Endothelial cell of umbilical vein (primary cell): Measurements from ENCODE around the gene MTO1.
"Not testable (repeated sequence)": the region's sequence is repeated elsewhere in the genome, so short reads cannot be mapped to it uniquely, and the experiment has no call there.

Experiments used
- CTCF ChIP-seq, 2 donors: IDR thresholded peaks; 1 replicate in 1 of 2; 2 replicates in 1 of 2; pipeline ENCODE4 v1.5.1; 2011; ENCODE audit warnings: low read length in 2 of 2, mild to moderate bottlenecking in 2 of 2, moderate library complexity in 2 of 2, control low read depth in 1 of 2, inconsistent platforms in 1 of 2, low read depth in 1 of 2; ENCODE audit not compliant: insufficient read depth in 1 of 2; ENCODE audit errors: extremely low read depth in 1 of 2
- EZH2 ChIP-seq: IDR thresholded peaks from 2 replicates; pipeline ENCODE4 v1.6.1; 2012; ENCODE audit warnings: borderline replicate concordance, low read depth, mild to moderate bottlenecking, moderate library complexity, low read length, inconsistent platforms; ENCODE audit not compliant: severe bottlenecking
- JUN ChIP-seq: IDR thresholded peaks from 2 replicates; pipeline ENCODE4 v1.6.1; 2011; ENCODE audit warnings: borderline replicate concordance, low read depth; ENCODE audit not compliant: insufficient read length, insufficient read depth
- MYC ChIP-seq: IDR thresholded peaks from one replicate; pipeline ENCODE4 v1.6.1; 2011; ENCODE audit warnings: mild to moderate bottlenecking, low read depth, low read length
- POLR2A ChIP-seq: IDR thresholded peaks from 2 replicates; pipeline ENCODE4 v1.6.1; 2012; ENCODE audit warnings: low read depth, mild to moderate bottlenecking, control low read depth, low read length

- TF ChIP-seq CTCF (IDR thresholded peaks at IDR 0.05; ENCODE audit: extremely low read depth in 1 of 2, insufficient read depth in 1 of 2, low read depth in 1 of 2, low read length in 2 of 2); JUN; EZH2; POLR2A; MYC: not testable (repeated sequence)
Observed at GRCh38 chr6:73555380-73555949, 93.9 kb downstream of the MTO1 start.
